CD1c-positive myeloid dendritic cell (primary cell): ENCODE results near the gene UNC119B.

ENCODE experiments used
- DNase-seq: peaks from one replicate; pipeline ENCODE4 v3.0.0-alpha.2; 2016; ENCODE audit errors: extremely low spot score

UNC119B gene

DNA sequence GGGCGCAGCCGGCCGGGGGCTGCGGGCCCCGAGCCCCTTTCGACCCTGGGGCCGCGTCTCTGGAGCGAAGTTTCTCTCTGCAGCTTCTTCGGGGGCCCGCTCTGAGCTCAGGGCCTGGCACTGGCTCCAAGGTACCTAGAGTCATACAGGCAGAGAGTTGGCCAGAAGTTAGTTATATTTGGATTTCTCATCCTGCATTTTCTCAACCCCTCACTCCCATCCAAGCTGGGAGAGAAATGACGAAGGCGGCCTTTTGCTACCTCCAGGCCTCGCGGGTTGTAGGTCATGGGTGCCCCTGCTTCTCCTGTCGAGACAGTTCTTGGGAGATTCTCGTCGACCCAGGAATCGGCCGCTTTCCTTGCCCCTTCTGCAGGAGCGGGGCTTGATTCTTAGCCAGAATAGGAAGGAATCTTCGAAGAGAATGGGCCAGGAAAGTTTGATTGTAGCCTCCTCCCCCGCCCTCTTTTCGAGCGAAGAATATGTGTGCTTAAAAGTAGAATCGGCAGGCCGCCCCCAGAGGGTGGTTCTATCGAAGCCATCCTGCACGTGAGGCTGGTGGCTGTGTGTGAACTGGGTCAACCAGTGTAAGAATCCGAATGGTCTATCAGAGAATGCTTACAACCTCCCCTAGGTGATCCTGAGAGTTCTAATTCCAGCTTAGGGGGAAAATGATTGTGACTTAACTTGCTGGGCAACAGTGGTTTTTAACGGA is 22.5 kb upstream of the UNC119B start:
- DNase-seq, result peak; percentile 44

GRCh38 chr12:120688527-120689071 is 21.7 kb upstream of the UNC119B start:
- DNase-seq, result peak; percentile 63

DNA sequence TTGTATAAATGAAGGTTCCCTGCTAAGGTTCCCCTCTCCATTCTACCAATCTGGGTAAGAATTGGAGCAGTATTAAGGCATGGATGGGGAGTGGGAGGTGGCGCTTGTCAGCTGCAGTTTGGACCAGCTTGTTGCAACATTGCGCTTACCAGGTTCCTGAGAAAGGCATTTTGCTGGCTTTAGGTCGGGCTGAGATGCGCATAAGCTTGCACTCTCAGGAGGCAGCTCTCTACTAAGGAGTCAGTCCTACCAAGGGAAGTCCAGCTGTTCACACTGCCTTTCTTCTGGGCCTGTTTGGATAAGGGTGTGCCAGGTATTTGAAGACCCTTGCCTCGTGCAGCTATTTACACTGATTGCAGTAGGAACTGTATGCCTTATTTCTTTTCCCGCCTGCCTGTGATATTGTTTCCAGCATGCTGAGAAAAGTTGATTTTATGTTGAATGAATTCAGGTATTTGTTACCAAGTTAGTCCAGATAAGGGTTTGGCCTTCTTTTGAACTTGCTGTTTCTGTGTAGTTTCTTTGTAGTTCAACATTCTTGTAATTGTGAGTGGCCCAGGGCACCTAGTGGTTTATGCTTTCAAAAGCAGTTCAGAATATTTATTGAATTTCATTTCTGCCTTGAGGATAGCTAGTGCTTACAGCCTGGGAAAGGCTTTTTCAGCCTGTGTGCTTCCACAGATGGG is 20.7 kb upstream of the UNC119B start:
- DNase-seq, result no peak

- no peak for DNase-seq
These were observed 20.2 kb upstream of the UNC119B start for GRCh38 chr12:120690083-120690450.

GRCh38 chr12:120690978-120691377 is 19.3 kb upstream of the UNC119B start:
- DNase-seq, result no peak

DNA sequence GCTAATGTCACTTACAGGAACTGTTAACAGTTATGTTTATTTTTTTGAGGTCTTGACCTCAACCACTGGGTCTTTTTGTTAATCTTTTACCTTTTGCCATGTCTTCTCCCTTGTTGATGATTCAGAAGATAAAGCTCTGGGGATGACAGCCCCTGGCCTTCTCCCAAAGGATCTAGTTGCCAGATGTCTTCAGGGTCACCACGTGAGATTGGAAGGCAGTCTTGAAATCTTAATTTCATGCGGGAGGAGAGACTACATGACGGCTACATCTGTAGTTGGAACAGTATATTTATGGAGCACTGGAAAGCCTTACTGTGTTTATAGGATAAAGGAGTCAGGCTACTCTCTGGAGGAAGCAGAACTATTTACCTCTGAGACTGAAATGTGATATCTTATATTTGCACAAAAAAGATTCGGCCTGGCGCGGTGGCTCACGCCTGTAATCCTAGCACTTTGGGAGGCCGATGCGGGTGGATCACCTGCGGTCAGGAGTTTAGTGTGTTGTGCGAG is 17.7 kb upstream of the UNC119B start:
- no peak for DNase-seq

- no peak for DNase-seq
These were observed 16.4 kb upstream of the UNC119B start for GRCh38 chr12:120693848-120694247.

- DNase-seq, result no peak
These were observed 13.6 kb upstream of the UNC119B start for GRCh38 chr12:120696626-120697025.

- DNase-seq, result no peak
These were observed 12.9 kb upstream of the UNC119B start for GRCh38 chr12:120697344-120697743.

- peak; percentile 40 for DNase-seq
These were observed 11.6 kb upstream of the UNC119B start for GRCh38 chr12:120698665-120699064.

DNA sequence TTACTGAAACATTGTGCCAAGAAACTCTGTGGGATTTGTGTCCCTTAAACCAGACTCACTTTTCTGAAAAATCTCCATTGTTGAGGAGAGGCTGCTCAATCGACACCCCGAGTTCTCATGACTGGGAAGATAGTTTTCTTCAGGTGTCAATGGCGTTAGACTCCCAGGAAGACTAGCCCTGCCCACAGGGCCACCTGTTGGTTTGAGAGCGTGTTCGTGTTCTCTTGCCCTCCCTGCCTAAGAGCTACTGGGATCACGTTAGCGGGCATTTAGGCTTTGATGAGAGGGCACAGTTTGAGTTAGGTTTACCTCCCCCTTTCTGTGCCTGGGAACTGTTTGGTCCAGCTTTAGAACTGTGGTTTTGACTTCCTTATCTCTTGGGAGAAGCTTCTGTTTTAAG is 10.7 kb upstream of the UNC119B start:
- DNase-seq, result no peak

- no peak for DNase-seq
These were observed 9.4 kb upstream of the UNC119B start for GRCh38 chr12:120700886-120701285.

DNA sequence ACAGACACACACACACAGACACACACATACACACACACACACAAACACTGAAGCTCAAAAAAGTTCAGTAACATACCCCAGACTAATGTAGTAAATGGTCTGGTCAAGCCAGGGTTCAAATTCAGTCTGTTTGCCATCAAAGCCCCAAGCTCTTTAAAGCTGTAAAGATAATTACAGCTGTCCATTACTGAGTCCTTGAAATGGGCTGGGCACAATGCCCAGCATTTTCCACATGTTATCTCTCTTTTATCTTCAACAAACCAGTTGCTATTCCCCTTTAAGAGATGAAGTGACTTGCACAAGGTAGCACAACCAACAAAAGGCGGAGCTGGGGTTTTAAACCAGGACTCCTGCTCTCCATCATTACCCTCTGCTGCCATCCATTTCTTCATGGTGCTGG is 7.6 kb upstream of the UNC119B start:
- DNase-seq, result no peak

DNA sequence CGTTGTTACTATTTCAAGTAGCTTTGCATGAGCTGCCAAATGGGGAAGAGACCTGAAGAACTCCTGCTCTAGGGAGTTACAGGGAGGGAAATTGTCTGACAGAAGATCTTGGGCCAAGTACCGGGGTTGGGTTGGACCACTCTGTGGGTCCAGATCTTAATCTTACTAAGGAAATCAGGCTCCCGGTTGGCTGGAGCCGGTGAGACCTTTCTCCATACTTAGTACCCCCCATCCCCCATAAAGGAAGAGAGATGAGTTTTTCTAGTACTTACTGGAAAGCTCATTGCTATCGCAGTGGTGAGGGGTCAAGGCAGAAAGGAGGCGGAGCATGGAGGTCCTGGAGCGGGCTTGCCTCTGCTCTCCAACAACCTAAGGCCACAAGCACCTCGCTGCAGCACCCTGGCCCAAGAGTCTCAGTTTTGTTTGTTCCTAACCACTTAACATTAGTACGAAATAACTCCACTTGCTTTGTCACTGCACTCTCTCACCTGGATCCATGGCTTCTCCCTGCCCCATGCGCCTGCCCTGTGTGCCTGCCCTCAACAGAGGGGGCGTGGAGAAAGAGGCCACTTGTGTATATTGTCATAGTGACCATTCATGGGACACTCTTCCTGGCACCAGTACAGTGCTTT is 6.8 kb upstream of the UNC119B start:
- no peak for DNase-seq

DNA sequence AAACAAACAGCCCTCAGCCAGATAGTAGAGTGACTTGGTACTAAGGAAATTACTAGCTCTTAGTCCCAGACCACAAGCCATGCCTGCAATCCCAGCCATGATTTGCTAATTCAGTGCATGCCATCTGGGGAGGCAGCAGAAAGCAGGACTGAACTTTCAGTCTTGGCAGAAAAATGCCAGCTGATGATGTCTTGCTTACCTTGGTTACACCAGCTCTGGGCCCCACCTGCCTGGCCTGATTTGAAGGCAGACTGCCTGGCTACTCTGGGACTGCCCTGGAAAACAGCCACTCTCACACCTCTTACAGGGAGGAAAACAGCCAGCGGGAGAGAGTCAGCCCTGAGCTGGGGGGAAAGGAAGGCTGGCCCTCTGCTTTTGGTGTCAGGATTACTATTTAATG is 4.6 kb upstream of the UNC119B start:
- DNase-seq, result no peak

DNA sequence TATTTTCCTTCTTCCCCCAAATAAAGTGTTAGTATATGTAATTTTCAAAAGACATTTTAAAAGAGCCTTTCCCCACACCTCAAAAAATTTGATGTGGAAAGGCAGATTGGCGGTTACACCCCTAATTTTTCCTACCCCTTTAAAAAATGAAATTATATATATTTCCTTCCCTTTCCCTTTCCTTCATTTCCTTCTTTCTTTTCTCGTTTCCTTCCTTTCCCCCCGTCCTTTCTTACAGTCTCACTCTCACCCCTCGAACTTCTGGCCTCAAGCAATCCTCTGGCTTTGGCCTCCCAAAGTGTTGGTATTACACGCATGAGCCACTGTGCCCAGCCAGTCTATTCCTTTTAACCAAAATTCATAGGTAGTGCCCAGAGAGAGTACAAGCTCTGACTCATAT is 4.2 kb upstream of the UNC119B start:
- DNase-seq, result no peak

DNA sequence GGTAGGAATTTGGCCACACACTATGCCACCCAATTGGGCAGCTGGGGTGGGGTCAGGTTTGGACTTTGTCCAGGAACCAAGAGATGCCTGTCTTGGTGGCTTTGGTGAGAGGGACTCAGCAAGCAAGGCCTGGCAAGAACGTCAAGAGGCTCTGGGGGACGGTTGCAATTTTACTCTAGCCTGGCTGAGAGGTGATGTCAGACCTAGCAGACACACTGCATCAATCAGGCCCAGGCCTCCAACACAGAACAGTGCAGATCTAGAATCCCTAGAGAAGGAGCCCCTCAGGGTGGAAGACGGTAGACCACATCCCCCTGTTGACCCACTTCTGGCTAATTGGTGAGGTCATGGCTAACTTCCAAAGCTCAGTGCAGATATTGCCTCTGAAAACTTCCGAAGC is 1.6 kb upstream of the UNC119B start:
- no peak for DNase-seq

DNA sequence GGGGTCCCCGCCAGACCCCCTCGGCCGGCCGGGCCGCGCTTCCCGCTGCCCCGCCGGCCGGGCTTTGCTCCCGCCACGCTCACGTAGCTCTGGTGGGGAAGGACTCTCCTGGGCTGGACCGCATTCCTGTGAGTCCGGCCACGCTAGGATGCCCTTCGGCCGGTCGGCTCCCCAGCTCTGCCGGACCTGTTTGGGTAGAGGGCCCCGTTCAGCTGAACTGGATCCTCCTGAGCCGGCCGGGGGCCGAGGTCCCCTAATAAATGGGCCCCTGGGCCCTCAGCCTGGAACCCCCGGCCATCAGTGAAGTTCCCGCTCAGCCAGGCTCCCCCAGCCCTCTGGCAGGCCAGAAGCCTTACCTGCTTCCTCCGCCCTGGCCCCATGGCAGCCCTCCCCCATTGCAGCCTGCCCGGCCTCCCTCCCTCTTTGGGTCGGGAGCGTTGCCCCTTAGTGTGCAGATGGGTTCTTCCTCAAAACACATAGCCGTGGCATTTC is 593 bp downstream of the UNC119B start:
- peak; percentile 11 for DNase-seq

DNA sequence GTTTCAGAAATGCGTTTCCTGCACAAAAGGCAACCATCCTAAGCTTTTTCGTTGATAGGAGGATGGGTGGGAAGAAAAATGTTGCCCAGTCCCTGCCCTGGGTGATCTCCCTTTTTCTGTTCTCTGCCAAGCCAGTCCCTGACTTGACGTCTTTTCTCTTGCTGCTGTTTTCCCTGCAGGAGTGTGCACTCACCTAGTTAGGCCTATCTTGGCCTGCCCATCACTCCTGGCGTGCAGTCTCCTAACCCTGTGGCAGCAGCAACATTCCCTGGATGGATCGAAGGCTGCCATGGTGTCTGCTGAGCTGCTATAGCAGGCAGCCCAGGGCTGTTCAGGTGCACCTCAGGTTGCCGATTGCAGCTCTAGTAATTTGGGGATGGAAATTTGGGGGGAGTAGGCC is 1.2 kb downstream of the UNC119B start:
- no peak for DNase-seq

DNA sequence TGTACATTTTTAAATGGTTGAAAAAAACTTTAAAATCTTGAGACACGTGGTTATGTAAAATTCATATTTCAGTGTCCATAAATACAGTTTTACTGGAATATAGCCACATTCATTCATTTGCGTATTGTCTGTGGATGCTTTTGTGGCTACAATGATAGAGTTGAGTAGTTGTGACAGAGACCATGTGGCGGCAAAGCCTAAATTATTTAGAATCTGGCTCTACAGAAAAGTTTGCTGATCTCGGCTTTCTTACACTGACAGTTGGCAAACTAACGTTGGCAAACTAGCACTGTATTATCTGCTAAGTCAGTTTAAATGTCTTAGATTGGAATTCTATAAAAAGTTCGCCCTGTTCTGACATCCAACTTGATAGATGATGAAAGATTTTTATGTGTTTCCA is 2.4 kb downstream of the UNC119B start:
- DNase-seq, result no peak

DNA sequence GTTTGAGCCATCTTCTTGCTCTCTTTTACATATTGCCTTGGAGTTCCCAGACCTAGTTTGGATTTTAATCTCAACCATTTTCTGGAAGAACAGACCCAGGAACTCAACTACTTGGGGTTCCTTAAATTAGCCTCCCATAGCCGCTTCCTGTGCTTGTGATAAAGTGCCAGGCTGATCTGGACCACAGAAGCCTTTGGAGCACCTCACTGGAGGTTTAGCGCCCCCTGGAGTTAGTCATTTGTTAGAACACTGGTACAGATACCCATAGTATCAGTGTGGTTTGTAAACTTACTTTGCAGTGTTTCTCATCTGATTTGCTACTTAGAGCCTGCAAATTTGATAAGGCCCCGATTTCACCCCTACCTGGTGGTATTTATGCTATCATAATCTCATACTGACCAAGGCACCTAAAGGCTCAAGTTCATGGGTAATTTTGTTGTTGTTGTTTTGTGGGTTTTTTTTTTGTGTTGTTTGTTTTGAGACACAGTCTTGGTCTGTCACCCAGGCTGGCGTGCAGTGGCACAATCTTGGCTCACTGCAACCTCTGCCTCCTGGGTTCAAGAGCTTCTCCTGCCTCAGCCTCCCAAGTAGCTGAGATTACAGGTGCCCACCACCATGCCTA is 3.7 kb downstream of the UNC119B start:
- DNase-seq, result peak; percentile 90

DNA sequence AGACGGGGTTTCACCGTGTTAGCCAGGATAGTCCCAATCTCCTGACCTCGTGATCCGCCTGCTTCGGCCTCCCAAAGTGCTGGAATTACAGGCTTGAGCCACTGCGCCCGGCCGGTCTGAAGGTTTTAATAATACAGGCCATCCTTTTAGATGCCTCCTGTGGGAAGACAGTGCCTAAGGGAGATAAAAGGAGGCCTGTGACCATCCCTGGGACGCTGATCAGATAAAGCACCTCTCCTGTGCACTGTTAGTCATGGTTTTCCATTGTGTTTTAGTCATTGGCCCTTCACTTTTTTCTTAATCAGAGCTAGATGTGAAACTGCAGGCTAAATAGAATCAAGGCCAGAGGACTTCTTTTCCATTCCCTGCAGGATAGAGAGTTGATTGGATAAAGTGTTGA is 7.8 kb downstream of the UNC119B start:
- no peak for DNase-seq
